SIG-M5 treated with dmso at 0.1 percent for 504 hours (cell line): ENCODE measurements around the gene C19orf53.
A peak's percentile ranks its signal among the peaks of the same experiment; 100 is the strongest.
"Not testable (repeated sequence)": the region's sequence is repeated elsewhere in the genome, so short reads cannot be mapped to it uniquely, and the experiment has no call there.

ENCODE experiments used
- DNase-seq: peaks from one replicate; lab custom pipeline; 2025; ENCODE audit not compliant: unreplicated experiment; lab: John Stamatoyannopoulos, UW

Gene C19orf53

DNA sequence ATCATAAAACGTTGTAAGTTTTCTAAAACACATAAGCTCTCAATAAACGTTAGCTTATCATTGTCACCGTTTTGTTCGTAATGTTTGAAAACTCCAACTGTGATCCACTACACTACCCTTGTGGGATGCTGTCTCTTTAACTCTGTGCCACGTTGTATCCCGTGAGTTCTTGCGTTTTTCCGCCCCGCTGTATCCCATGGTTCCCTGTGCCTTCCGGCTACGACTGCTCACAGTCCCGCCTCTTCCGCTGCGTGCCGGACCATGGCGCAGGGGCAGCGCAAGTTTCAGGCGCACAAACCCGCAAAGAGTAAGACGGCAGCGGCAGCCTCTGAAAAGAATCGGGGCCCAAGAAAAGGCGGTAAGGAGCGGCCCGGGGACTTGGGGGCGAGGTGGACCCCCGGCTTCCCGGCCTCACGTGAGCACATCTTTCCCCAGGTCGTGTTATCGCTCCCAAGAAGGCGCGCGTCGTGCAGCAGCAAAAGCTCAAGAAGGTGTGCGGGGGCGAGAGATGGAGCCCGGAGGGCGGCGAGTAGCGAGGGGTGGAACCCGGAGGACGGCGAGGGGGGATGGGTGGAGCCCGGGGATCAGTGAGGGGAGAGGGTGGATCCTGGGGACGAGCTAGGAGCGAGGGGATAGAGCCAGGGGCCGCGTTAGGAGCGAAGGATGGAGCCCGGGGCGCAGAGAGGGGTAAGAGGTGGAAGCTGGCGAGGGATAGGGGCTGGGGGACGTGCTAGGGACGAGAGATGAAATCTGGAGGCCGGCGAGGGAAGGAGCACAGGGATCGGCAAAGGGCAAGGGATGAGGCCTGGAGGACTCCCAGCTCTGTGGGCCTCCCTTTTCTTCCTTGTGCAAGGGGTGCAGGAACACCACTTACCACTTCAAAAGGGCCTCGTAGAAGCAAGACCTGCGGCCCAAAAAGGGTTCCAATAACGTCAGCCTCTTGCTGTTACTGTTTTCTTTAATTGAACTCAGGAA is at the start of gene C19orf53:
Gene C19orf53 (plus strand): TSS at position 240 of the 975 bp plus-strand sequence. CDS start 22 bp downstream, at position 262.
- peak; percentile 93 for DNase-seq

DNA sequence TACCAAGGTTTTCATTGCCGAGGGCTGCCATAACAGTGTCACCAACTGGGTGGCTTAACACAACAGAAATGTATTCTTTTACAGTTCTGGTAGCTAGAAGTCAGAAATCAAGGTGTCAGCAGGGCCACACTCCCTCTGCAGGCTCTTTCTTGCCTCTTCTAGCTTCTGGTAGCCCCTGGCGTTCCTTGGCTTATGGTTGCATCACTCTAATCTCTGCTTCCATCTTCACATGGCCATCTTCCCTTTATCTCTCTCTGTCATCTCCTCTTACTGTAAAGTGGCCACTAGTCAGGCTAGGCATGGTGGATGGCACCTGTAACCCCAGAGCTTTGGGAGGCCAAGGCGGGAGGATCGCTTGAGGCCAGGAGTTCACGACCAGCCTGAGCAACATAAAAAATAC is 47.9 kb upstream of the C19orf53 start:
- no peak for DNase-seq

DNA sequence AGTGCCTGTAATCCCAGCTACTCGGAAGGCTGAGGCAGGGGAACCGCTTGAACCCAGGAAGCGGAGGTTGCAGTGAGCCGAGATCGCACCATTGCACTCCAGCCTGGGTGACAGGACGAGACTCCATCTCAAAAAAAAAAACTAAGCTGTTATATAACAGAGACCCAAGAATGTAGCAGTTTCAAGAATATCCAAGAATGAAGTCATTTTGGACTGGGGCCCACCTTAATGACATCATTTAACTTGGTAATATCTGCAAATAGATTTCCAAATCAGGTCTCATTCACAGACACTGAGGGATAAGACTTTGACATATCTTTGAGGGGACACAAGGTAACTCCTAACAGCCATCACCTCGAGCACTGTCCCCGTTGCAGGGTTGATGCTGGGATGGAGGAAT is 46.5 kb upstream of the C19orf53 start:
- DNase-seq: no peak

DNA sequence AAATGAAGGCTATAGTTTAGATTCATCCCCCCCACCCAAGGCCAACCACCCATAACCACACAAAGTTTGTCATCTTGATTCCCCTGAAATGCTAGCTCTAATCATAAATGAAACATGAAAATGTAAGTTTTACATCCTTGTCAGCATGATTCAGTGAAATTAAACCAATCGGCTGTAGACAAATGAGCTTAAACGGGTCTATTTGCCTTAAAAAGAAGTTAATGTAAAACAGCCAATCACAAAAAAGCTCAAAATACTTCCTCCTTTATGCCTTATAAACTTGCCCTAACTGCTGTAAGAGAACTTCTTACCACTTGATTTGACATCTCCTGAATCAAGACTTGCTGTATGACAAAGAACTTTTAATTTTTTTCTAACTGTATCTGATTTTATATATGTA is 44.4 kb upstream of the C19orf53 start:
- DNase-seq: peak; percentile 28

DNA sequence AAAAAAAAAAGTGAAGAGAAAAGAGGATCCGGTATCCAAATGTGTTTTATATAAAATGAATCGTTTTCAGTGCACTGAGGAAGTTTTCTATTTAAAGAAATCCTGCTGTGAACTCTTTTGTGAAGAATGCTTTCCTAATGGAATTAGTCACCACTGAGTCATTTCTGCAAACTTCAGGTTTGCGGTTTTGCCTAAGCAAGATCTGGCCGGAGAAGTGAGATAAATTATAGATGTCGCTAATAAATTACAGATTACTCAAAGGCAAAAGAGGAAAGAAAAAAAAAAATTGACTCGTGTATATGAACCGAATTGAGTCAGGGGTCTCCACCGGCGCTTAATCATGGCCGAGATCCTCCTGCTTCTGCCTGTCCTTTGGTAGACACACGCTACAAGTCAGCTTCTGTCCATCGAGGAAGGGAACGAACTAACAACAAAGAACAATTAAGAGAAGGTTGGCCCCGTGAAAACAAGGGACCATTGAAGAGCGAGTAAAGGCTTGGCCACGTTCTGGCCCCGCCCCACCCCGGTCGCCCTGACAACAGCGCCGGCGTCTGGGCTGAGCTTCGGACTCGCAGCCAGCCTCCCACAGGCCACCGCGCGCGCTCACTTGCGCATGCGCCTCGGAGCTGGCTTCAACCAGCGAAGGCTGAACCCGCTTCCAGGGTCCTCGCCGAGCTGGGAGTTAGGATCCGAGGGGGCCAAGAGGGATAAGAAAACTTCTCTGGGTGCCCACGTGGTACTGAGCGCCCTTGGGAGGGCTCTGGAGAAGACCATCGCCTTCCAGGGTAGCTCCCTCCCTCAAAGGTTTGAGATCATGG is 42.9 kb upstream of the C19orf53 start:
- DNase-seq: peak; percentile 83

DNA sequence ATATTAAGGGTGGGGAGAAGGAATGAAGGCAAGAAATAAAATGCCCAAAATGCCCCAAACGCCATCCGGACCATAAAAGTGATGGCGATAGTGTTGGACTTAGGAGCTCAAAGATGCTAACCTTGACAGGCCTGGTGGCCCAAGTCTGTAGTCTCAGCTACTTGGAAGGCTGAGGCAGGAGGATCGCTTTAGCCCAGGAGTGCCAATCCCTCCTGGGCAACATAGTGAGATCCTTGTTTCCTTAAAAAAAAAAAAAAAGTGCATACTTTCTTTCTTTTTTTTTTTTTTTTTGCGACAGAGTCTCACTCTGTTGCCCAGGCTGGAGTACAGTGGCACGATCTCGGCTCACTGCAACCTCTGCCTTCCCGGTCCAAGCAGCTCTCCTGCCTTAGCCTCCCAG is 41.9 kb upstream of the C19orf53 start:
- no peak for DNase-seq

DNA sequence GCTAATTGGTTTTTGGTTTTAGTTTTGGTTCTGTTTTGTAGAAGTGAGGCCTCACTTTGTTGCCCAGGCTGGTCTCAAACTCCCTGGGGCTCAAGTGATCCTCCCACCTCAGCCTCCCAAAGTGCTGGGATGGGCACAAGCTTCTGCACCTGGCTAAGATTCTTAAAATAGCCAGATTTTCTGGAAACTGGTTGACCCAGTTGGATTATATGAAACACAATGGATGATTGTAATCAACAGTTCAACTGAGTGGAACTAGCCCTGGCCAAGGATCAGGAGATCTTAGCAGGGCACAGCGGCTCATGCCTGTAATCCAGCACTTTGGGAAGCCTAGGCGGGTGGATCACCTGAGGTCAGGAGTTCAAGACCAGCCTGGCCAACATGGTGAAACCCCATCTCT is 39.5 kb upstream of the C19orf53 start:
- no peak for DNase-seq

DNA sequence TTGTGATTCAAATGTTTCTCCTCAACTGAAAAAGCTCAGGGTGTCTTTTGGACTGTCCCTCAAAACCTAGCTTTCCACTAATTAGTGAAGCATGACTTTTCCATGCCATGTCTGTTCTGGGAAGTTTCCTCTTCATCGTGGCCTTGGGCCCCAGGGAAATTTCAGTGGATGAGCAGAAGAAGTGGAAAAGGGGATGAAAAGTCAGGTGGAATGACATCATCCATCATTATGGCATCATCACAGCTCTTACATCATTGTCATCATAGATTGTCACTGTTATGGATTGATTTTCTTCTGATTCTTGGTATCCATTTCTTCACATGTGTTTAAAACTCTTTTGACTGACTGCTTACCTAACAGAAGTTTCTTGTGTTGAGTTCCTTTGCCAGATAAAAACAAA is 36.2 kb upstream of the C19orf53 start:
- DNase-seq: no peak

DNA sequence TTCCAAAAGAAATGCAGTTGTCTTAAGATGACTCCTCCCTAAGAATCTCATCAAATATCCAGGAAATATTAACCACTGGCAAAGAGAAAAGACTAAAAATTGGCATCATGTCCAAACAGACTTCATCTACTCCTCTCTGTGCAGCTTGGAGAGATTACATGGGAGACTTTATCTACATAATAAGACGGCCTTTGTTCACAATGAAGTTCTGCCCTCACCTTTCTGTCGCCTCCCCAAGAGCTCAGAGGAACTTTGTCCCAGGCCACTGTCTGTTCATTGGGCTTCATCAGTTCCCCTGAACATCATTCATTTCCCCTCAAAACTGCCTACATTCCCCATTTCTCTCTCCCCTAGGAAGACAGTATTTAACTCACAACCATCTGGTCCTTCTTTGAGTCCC is 32.4 kb upstream of the C19orf53 start:
- no peak for DNase-seq

DNA sequence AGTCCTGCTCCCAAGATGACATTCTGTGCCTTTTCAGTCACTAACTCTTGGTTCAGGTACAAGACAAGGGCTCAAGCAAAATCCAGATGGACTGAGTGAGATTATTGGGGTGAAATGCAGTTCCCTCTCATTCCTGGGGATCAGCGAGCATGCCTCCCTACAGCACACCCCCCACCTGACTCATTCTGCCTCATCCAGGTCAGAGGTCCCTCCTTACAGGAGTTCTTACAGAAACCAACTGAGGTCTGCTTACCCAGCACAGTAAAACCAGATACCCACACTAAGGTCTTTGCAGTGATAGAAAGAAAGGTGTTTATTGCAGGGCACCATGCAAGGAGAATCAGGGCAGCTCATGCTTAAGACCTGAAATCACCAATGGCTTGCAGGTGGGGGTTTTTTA is 31.5 kb upstream of the C19orf53 start:
- no peak for DNase-seq

DNA sequence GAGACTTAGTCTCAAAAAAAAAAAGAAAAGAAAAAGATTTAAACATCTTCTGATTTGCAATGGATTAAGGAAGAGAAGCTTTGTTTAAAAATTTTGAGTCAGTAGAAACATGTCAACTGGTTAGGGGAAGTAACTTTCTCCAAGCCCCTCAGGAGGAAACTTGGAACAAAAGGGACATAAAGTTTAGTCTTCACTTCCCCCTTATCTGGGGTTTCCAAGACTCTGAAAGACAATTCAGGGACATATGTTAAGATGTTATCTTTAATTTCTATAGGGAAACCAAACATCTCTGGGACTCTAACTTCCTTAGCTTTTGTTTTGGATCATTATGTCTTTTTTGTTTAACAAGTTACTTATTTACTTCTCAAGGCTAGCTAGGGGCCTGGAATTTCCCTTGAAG is 30.1 kb upstream of the C19orf53 start:
- DNase-seq: no peak

DNA sequence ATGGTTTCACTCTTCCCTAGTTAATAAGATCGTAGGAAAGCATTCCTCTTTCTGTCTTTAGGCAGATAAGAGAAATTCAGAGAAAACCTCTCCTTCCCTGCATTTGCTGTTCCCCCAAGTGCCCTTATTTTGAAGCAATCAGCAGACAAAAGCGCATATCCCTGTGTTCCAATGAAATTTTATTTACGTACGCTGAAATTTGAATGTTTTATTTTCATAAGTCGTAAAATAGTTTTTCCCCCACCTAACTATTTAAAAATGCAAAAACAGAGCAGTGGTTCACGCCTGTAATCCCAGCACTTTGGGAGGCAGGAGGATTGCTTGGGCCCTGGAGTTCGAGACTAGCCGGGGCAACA is 27.2 kb upstream of the C19orf53 start:
- no peak for DNase-seq

DNA sequence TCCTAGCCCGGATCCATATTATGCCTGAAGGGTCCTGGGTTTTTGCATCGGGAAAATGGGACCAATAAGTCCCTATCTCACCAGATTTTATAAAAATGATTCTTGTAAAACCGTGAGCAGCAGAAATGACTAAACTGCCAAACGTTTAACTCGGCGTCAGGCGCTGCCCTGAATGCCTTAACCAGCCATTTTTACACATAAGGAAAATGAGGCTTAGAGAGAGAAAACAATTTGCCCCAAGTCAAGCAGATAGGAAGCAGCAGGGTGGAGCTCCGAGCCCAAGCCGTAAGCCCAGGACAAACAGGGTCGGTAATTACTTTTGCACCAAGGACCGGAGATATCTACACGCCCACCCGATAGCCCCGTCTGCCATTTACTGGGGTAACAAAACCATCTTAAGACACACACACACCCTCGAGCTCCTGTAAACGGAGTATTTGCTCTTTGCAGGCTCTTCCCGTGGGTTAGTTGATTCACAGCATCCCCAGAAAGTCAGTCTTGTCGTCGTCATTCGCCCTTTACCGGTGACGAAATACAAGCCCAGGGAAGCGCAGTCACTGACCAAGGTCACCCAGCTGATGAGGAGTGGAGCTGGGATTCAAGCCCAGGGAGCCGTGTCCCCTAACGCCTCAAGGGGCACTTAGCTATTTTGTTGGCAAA is 26.0 kb upstream of the C19orf53 start:
- peak; percentile 14 for DNase-seq

DNA sequence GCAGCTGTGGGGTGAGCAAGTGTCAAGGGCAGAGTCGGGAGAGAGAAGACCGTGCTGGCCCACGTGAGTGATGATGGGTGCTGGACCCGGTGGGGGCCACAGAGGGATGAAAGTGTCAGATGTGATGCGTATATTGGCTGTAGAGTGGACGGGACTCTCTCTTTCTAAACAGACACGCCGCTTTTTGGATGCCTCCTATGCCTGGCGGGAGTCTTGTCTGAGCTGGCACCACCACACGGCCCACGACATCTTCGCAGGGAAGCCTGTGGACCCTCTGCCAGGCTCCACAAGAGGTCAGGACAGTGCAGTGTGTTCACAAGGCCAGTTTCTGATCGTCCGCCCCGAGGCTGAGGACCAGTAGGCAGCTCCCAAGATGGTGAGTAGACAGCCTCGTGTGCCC is 22.8 kb upstream of the C19orf53 start:
- no peak for DNase-seq

DNA sequence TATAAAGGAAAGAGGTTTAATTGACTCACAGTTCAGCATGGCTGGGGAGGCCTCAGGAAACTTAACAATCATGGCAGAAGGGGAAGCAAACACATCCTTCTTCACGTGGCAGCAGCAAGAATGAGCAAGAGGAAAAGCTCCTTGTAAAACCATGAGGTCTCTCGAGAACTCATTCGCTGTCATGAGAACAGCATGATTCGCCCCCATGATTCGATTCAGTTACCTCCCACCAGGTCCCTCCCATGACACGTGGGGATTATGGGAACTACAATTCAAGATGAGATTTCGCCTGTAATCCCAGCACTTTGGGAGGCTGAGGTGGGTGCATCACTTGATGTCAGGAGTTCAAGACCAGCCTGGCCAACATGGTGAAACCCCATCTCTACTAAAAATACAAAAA is 20.6 kb upstream of the C19orf53 start:
- not testable (repeated sequence) for DNase-seq

DNA sequence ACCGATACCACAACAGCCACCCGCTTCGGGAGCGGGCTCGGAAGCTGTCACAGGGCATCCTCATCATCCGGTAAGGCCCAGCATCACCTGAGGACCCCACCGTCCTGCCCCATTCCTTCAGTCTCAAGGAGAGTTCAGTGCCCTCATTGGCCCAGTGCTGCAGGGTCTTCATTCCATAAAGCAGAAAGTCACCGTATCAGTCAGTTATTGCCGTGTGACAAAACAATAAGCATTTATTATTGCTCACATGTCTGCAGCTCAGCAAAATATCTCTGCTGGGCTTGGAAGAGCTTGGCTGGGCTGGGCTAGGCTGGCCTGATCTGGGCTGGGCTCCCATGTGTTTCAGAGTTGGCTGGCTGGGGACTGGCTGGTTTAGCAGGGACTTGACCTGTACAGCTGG is 18.0 kb upstream of the C19orf53 start:
- DNase-seq: no peak

DNA sequence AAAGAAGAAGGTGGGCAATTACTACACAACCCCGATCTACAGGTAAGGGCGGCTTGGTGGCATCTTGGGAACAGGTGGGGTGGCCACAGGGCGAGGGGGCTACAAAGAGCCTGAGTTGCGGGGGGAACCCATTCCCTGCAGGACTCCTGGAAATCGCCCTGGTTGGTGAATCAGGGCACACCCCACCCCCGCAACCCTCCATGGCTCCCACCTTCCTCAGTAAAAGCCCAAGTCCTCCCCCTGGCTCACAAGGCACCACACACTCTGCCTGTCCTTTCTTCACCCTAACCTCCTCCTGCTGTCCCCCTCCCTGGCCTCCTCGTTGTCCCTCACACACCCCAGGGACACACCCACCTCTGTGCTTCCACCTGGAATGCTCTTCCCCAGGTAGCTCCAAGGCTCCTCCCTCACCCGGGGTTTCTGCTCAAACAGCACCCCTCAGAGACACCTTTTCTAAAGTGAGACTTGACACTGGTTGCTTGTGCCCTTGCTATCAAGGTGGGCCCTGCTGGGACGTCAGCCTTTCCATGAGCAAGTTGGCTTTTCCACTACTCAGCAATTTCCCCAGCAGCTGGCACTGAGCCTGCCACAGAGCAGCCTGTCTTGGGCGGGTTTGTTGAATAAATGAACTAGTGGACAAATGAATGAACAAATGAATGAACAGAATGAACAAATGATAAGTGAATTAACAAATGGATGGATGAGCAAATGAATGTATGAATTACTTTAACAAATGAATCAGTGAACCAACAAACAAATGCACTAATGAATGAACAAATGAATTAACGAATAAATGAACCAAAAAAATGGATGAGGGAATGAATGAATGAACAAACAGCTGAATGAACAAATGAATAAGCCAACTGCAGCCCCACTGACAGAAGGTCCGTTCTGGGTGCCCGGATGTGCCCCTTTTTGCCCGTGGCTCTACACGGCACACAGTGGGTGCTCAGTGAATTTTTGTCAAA is 16.2 kb upstream of the C19orf53 start:
- DNase-seq: no peak

DNA sequence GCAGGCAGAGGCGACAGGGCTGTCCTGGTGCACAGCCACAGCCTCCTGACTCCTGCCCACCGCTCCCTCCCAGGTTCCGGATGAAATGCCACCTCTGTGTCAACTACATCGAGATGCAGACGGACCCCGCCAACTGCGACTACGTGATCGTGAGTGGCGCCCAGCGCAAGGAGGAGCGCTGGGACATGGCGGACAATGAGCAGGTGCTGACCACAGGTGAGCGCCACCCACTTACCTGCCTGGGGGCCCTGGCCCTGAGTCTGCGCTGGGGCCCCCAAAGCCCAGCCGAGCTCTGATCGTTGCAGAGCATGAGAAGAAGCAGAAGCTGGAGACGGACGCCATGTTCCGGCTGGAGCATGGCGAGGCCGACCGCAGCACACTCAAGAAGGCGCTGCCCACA is 15.5 kb upstream of the C19orf53 start:
- no peak for DNase-seq

DNA sequence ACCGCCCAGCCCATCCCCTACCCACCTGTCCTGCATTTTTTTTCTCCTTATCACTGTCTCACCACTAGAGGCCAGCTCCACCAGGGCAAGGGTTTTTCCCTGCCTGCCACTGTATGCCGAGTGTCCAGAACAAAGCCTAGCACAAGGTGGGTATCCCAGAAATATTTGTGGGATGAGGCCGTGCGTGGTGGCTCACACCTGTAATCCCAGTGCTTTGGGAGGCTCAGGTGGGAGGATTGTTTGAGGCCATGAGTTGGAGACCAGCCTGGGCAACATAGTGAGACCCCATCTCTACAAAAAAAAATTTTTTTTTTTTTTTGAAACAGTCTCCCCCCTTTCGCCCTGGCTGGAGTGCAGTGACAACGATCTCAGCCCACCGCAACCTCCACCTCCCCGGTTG is 12.8 kb upstream of the C19orf53 start:
- no peak for DNase-seq

DNA sequence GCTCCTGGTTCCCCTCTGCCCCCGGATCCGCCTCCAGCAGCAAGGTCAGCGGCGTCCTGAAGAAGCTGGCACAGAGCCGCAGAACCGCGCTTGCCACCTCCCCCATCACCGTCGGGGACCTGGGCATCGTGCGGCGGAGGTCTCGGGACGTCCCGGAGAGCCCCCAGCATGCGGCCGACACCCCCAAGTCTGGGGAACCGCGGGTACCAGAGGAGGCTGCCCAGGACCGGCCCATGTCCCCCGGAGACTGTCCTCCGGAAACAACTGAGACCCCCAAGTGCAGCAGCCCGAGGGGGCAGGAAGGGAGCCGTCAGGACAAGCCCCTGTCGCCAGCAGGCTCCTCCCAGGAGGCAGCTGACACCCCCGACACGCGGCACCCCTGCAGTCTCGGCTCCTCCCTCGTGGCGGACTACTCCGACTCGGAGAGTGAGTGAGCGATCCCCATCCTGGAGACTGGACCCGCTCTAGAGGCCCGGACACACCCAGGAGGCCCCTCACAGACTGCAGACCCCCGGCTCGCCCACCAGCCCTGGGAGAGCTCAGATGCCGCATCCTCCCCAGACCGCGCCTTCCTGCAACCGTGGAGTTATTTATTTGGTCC is 11.5 kb upstream of the C19orf53 start:
- DNase-seq: no peak
